ENCODE data around the gene ISG20. TPM values are rescaled to one million over a fixed set of nuclear protein-coding genes. Genes with fewer than 3 reads are reported as not detected.

Gene ISG20
- total RNA-seq, 2 experiments from 2014 or later, result 310 to 345 TPM

DNA sequence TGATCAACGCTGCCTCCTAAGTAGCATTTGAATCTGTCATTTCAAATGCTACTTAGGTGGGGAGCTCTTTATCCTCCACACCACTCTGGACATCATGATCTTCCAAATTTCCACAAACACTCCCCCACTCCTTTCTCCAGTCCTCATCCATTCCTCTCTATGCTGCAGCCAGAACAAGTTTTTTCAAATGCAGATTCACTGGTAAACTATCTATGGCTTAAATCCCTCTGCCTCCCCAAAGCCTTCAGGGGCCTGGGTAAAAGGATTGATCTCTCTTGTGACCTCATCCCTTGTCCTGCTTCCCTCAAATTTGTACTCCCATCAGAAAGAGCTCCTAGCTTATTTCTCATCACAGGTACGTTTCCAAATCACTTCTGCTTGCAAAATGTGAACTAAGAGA lies 19.0 kb upstream of the ISG20 start:
- CTCF ChIA-PET (ENCODE audit: unreplicated experiment), result no interaction called here

DNA sequence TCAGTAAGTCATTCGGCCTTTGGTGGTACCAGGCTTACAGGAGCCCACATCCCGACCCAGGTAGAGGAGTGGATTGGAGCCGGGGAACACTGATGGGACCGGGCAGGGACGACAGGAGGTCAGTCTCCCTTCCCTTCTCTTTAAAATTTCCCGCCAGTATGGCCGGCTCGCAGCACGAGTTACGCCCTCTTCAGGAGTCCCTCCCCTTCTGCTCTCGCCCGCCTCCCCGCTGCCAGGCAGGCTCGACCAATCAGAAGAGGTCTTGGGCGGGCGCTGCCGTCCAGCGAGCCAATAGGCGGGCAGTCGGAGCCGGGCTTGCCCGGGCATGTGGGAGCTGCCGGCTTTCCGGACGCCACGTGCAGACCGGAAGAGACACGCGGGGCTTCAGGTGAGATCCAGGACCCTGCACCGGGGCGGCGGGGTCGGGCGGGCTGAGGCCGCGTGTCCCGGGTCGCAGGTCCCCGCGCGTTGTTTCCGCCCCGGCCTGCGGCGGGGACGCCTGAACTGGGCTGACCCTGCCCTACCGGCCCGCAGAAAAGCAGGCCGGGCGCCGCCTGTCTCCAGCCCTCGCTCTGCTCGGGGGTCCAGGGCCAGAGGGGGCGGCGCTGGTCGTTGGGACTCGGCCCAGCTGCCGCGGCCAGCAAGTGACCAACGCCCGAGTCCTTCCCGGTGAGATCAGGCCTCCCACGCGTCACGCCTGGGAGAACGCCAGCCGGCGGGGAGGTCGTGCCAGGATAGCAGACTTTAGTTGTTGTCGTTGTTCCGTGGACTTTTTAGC lies 17.6 kb upstream of the ISG20 start, which contains the start of gene AEN:
AEN (plus strand) TSS at position 346 of the 778 bp plus-strand sequence. CDS start 4,870 bp downstream, outside the sequence.
- POLR2A ChIA-PET, result interaction anchor here (2.0 kb wide), 1 partner anchor 13 kb away, joined by 5 read pairs; no protein-coding TSS in a partner anchor
- Histone ChIP-seq H3K79me2 (ENCODE audit: insufficient read depth, low read depth, low read length) (peaks cover 50% of the 10 kb centered on the region), H4K20me1 (ENCODE audit: insufficient read depth, low read length) (peaks cover 29% of the 10 kb centered on the region), H3K4me2 (ENCODE audit: low read length) (peak within 1 kb of the TSS; percentile 94), H2AFZ (ENCODE audit: low read length) (peak within 1 kb of the TSS; percentile 88), H3K9me2 (ENCODE audit: insufficient read depth, low read length) (no peaks in the 10 kb centered on the region), H3K4me3 (ENCODE audit: low read depth, low read length, poor library complexity, severe bottlenecking) (peak within 1 kb of the TSS; percentile 99), H3K36me3 (ENCODE audit: insufficient read depth, low read length) (peaks cover 34% of the 10 kb centered on the region), H3K9me3 (ENCODE audit: low read length) (no peaks in the 10 kb centered on the region), H3K27ac (ENCODE audit: low read depth, low read length, poor library complexity, severe bottlenecking) (peak within 1 kb of the TSS; percentile 73), H3K4me1 (ENCODE audit: insufficient read depth, low read length, poor library complexity, severe bottlenecking) (peaks cover 37% of the 10 kb centered on the region)
- no peak for TF ChIP-seq EZH2phosphoT487 (IDR thresholded peaks at IDR 0.05; ENCODE audit: borderline replicate concordance, low read depth, low read length)
- TF ChIP-seq, protein P1, sequence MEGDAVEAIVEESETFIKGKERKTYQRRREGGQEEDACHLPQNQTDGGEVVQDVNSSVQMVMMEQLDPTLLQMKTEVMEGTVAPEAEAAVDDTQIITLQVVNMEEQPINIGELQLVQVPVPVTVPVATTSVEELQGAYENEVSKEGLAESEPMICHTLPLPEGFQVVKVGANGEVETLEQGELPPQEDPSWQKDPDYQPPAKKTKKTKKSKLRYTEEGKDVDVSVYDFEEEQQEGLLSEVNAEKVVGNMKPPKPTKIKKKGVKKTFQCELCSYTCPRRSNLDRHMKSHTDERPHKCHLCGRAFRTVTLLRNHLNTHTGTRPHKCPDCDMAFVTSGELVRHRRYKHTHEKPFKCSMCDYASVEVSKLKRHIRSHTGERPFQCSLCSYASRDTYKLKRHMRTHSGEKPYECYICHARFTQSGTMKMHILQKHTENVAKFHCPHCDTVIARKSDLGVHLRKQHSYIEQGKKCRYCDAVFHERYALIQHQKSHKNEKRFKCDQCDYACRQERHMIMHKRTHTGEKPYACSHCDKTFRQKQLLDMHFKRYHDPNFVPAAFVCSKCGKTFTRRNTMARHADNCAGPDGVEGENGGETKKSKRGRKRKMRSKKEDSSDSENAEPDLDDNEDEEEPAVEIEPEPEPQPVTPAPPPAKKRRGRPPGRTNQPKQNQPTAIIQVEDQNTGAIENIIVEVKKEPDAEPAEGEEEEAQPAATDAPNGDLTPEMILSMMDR (conservative IDR thresholded peaks at IDR 0.05; ENCODE audit: low read length), result no peak
- intact Hi-C loops (cut with micrococcal nuclease; ENCODE audit: unreplicated experiment), result loop anchor here (2.0 to 10.0 kb wide), 5 partner anchors 74 to 464 kb away; partner anchors contain the start of genes ABHD2, DET1, MRPL46 and MRPS11
- CTCF ChIA-PET (ENCODE audit: unreplicated experiment), result interaction anchor here (1.0 kb wide), 1 partner anchor 12 kb away, joined by 3 read pairs; no protein-coding TSS in a partner anchor
- DNase-seq (ENCODE audit: low spot score), result peak; percentile 96
- no TSS peak for BruUV-seq (replicated peaks)

More for the DNA sequence above, 19.0 kb upstream of the ISG20 start:
- Histone ChIP-seq H3K27ac (ENCODE audit: low read depth, low read length, poor library complexity, severe bottlenecking) (no peak overlapping the region), H3K4me2 (ENCODE audit: low read length) (no peak overlapping the region), H3K4me3 (ENCODE audit: low read depth, low read length, poor library complexity, severe bottlenecking) (no peak overlapping the region), H3K36me3 (ENCODE audit: insufficient read depth, low read length) (peaks cover 24% of the 10 kb centered on the region), H3K9me2 (ENCODE audit: insufficient read depth, low read length) (no peaks in the 10 kb centered on the region), H4K20me1 (ENCODE audit: insufficient read depth, low read length) (peaks cover 26% of the 10 kb centered on the region), H3K79me2 (ENCODE audit: insufficient read depth, low read depth, low read length) (peaks cover 37% of the 10 kb centered on the region), H3K9me3 (ENCODE audit: low read length) (no peaks in the 10 kb centered on the region), H2AFZ (ENCODE audit: low read length) (peak overlapping the region; percentile 58; the same call in 1 of the 2 replicates), H3K4me1 (ENCODE audit: insufficient read depth, low read length, poor library complexity, severe bottlenecking) (peaks cover 31% of the 10 kb centered on the region)
- DNase-seq (ENCODE audit: low spot score), result no peak
- POLR2A ChIA-PET, result interaction anchor here (1.3 to 1.4 kb wide), 2 partner anchors 9 to 12 kb away, joined by 3 to 5 read pairs; no protein-coding TSS in a partner anchor
- TF ChIP-seq, protein P1 (conservative IDR thresholded peaks at IDR 0.05; ENCODE audit: low read length), result no peak
- no peak for TF ChIP-seq EZH2phosphoT487 (IDR thresholded peaks at IDR 0.05; ENCODE audit: borderline replicate concordance, low read depth, low read length)
- no TSS peak for BruUV-seq (replicated peaks)
- intact Hi-C loops (cut with micrococcal nuclease; ENCODE audit: unreplicated experiment), result loop anchor here (2.0 to 10.0 kb wide), 5 partner anchors 72 to 465 kb away; partner anchors contain the start of genes ABHD2, DET1, MRPL46 and MRPS11
